HG03108 (cell line): Measurements from ENCODE around the gene MFSD12.

ENCODE experiments used
- ATAC-seq: cut with Tn5 transposase; IDR thresholded peaks from one replicate; pipeline ENCODE4 v1.9.1; 2021; ENCODE audit warnings: moderate library complexity; ENCODE audit not compliant: unreplicated experiment

Gene MFSD12

DNA sequence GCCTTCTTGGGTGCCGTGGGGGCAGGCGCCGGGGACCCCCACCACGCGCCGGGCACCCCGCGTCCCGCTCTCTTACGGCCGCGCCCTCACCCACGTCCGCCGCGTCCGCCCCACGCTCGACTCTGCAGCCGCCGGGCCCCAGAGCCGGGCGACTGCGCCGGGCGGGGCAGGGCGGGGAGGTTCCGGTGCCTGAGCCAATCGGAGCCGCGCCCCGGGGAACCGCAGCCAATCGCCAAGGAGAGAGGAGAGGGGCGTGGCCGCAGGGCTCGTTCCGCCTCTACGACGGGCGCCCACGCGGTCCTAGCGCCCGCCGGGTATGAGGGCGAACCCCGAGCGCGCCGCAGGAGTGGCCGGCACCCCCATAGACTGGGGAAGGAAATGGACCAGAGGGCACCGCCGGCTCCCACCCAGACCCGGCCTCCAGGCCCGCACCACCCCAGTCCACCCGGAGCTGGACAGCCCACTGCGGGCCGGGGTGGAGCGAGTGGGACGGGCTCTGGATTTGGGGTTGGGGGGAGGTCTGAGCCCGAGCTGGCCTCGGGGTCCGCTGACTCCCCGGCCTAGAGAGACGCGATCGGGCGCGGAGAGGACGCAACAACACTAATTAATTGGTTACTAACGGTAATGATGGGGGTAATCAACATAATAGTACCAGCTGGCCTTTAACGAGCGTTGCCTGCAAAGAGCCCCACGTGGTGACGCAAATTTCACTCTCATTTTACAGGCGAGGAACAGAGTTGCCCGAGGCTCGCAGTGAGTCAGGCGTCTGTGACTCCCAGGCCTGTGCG, at the start of gene MFSD12:
MFSD12 (minus strand) TSS at position 126 of the 788 bp plus-strand sequence. CDS start 183 bp downstream, outside the sequence.
- peak; percentile 76 for ATAC-seq

DNA sequence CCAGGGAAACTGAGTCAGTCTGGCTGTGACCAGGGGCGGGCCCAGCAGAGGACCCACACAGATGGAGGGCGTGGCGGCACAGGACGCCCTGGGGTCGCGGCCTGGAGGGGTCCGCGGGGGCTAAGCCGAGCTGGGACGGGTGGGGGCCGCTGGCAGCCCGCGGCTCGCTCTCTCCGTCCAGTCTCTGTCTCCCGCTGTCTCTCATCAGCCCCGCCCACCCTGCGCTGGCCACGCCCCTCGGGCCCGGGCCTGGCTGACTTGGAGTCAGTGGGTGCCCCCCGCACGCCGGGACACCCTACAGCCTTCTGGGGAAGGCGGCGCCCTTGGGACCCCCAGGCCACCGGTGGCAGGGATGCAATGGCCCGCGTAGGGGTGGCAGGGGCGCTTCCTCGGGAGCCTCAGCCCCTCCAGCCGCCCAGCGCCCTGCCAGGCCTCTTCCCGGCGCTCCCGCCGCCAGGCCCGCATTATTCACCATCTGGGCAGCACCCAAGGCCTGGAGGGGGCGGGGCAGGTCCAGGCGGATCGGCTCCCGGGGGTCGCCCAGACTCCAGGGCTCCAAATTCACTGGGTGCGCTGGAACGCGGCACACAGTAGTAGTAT, 49.4 kb upstream of the MFSD12 start, which contains the start of gene TBXA2R:
TBXA2R (minus strand) TSS at position 186 of the 600 bp plus-strand sequence. CDS start 6,241 bp downstream, outside the sequence.
- no peak for ATAC-seq

DNA sequence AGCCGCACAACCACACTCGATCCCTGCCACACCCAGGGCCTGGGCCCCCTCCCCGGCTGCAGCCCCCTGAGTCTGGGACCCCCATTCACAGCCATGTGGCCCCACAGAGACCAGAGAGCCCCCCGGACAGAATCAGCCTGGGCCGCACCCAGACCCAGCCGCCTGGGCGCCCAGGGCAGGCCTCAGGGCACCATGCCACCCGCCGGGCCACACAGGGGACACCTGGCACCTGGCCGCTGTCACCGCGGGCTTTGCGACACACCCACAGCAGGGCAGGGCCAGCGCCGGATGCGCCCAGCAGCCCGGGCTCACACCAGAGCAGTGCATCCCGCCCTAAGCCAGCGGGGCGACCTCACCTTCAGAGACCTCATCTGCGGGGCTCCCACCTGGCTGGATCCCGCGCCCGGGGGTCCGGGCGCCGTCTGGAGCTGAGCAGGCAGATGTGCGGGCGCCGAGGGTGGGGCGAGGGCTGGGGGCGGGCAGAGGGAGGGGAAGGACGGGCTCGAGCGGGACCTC, 48.8 kb upstream of the MFSD12 start:
- no peak for ATAC-seq

DNA sequence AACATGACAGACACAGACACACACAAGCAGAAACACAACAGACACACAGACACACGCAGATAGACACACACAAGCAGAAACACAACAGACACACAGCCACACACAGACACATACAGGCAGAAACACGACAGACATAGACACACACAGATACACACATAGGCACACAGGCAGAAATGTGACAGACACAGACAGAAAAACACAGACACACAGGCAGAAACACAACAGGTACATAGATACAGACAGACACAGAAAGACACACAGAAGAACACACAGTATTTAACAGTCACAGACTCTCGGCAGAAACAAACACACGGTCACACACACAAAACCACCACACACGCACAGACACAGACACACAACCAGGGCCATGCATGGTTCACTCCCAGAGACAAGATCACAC, 48.4 kb upstream of the MFSD12 start:
- no peak for ATAC-seq

DNA sequence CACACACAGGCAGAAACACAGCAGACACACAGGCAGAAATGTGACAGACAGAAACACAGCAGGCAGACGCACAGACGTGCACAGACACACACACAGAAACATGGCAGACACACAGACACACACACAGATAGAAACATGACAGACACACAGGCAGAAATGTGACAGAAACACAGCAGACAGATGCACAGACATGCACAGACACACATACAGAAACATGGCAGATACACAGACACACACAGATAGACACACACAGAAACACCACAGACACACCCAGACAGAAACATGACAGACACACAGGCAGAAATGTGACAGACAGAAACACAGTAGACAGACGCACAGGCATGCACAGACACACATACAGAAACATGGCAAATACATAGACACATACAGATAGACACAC, 48.0 kb upstream of the MFSD12 start:
- no peak for ATAC-seq

DNA sequence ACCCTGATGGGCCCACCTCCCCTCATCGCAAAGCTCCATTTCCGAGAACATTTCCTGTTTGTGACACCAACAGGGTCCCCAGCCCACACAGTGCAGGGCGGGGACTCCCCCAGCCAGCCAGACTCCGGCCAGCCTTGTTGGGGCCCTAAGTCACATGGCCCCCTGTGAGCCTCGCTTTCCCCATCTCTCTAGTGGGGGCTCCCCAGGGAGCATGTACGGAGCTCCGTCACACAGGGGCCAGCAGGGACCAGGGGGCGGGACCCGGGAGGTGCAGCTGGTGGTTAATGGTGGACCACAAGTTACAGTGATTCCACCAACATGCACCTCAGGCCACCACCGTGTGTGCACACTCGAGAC, 47.6 kb upstream of the MFSD12 start:
- no peak for ATAC-seq

DNA sequence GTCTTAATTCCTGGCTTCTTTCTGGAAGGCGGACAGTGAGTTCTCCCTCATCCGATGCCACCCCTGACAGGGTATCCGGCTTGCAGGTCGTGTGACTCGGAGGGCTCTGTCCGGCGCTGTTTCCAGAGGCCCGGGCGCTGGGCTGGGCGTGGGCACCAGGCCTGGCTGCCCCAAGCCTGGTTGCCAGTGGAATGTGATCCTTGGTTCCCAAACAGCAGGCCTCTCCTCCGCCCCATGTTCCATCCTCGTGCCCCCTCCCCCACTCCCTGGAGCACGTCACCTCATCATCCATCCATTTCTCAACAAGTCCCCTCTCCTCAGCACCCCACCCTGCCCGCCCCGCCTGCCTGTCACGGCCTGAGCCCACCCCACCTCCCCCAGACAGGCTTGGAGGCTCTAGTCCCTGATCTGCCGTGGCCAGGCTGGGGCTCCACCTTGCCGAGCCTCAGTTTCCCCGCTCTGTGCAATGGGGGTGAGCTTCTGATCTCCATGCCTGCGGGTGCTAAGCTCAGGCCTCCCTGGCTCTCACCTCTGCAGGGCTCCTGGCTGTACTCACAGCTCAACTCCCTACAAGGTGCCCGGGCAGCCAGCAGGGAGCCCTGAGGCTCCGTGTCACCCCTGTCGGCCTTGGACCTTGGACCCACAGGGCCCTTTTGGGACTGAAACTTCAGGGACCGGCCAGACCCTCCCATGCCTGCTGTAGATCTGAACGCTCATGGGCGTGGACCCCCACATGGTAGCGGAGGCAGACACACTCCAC, 47.0 kb upstream of the MFSD12 start:
- ATAC-seq = no peak

DNA sequence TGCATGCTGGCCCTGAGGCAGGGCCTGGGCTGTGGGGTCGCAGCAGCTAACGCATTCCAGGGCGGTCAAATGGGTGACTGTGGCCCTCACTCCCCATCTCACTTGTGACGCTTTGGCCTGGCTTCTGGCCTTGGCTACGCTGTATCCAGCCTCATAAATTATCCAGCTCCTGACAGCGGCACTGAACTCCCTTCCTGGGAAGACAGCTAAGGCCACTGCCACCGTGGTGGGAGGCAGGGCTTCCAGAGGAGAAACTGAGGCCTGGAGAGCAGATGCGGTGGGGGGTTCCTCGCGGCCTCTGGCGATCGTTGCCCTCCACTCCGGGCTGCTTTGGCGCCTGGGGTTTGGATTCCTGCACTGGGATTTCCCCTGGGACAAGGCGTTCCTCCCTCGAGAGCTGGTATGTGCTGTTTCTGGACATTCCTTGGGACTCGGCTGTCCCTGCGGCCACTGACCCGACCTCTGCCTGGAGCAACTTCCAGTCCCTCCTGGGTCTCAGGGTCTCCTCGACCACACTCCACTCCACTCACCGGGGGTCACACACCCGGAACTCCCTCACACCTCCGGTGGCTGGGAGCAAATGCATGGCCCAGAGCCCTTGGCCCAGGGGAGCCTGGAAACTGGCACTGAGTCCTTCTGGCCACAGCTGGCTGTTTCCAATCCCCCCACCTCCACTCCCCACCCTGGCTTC, 45.9 kb upstream of the MFSD12 start:
- ATAC-seq = no peak

DNA sequence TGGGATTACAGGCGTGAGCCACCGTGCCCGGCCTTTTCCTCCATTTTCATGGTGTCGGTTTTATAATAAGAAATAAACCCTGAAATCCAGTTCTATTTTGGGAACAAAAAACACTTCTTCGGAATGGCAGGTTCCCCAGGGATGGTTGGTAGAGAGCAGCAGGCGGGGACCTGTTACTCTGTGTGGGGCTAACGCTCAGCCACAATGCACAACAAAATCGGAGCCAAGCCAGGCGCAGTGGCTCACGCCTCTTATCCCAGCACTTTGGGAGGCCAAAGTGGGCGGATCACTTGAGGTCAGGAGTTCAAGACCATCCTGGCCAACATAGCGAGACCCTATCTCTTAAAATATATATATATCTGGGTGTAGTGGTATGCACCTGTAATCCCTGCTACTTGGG, 43.6 kb upstream of the MFSD12 start:
- no peak for ATAC-seq

DNA sequence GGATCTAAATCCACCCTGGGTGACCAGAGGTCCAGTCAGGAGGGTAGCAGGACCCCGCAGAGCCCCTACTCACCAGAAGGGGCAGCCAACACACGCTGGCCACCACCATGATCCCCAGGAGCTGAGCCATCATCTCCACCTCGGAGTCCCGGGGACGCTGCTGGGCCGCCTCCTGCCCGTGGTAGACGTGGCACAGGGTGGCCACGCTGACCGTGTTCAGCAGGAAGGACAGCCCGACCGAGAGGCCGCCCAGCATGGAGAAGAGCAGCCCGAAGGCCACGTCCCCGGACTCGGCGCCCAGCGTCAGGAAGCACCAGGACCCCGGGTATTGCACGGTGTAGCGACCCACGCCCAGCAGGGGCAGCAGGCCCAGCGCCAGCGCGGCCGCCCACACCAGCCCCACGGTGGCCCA, 42.4 kb upstream of the MFSD12 start:
- ATAC-seq = no peak

DNA sequence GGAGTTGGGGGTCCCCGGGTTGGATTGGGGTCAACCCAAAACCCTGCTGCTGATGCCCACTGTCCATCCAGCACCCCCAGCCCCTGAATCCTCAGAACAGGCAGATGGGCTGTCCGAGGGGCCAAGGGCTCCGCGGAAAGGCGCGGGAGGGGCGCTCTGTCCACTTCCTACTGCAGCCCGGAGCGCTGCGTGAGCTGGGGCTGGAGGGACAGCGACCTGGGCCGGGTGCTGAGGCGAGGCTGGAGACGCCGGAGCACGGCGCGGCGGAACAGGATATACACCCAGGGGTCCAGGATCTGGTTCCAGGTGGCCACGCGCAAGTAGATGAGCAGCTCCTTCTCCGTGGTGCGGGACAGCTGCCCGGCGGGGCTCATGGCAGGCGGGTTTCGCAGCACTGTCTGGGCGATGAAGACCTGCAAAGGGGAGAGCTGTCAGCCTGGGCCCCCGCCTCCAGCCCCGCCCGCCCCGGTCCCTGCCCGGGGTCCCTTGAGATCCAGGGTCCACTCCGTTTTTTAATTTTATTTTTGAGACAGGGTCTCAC, 38.2 kb upstream of the MFSD12 start:
- no peak for ATAC-seq

DNA sequence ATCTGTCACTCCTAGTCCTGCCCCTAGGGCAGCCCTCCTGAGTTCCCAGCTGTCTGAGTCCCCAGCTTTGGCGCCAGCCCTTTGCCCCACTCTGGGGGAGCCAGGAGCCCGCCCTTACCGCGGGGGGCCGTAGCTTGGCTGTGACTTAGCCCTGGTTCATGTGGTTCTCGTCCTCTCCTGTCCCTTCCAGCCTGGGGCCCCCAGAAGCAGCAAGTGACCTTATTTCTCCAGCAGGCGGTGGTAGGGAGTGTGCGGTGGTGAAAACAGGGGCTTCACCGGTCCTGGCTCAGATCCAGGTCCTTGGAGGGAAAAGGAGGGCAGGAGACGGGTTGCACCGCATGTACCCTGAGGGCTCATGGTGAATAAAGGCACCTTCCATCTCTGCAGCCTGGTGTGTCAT, 35.8 kb upstream of the MFSD12 start:
- ATAC-seq = no peak

DNA sequence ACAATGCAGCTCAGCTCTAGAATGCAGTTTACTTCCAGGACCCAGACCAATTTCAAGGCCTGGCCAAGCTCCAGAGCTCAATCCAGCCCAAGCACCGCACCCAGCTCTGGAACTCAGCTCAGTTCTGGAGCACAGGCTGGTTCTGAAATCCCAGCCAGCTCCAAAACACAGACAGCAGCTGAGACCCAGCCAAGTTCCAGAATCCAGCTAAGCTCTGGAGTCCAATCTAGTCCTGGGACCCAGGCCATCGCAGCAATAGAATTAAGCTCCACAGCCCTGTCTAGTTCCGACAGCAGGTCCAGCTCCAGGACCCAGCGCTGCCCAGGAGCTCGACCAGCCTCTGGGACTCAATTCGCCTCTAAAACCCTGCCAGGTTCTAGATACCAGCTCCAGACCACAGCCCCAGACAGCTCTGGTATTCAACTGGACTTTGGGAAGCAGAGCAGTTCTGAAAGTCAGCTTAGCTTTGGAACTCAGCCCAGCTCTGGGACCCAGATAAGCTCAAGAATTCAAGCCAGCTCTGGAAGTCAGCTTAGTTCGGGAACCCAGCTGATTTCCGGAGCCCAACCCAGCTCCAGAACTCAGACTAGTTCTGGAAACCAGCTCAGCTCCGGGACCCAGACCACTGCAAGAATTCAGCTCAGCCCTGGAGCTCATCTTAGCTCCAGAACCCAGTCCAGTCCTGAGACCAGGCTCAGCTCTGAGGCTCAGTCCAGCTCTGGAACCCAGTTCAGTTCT, 34.7 kb upstream of the MFSD12 start:
- no peak for ATAC-seq

DNA sequence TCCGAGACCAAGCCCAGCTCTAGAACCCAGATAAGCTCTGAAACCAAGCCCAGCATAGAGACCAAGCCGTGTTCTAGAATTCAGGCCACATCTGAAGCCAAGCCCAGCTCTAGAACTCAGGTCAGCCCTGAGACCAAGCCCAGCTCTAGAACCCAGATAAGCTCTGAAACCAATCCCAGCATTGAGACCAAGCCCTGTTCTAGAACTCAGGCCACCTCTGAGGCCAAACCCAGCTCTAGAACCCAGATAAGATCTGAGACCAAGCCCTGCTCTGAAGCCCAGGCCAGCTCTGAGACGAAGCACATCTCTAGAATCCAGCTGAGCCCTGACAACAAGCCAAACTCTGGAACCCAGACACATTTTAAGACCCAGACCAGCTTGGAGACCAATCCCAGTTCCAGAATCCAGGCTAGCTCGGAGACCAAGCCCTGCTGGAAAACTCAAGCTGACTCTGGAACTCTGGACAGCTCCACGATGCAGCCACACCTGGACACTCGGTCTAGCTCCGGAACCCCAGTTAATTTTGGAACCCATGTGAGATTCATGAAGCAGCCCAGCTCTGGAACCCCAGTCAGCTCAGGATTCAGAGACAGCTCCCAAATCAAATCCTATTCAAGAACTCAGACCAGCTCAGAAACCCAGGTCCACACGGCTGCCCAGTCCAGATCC, 33.7 kb upstream of the MFSD12 start:
- no peak for ATAC-seq

DNA sequence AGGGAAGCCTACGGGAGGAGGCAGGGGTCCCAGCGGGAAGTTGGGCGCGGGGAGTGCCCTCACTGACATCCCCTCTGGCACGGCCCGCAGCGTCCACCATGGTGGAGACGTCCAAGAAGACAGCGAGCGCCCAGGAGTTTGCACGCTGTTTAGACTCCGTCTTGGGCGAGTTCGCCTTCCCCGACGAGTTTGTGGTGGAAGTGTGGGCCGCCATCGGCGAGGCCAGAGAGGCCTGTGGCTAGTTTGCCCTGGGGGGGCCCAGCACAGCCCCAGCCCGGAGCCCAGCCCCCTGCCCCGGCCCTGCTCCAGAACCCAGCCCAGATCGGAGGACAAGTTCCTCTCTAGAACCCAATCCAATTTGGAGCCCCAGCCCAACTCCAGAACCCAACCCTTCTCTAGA, 32.6 kb upstream of the MFSD12 start:
- no peak for ATAC-seq

DNA sequence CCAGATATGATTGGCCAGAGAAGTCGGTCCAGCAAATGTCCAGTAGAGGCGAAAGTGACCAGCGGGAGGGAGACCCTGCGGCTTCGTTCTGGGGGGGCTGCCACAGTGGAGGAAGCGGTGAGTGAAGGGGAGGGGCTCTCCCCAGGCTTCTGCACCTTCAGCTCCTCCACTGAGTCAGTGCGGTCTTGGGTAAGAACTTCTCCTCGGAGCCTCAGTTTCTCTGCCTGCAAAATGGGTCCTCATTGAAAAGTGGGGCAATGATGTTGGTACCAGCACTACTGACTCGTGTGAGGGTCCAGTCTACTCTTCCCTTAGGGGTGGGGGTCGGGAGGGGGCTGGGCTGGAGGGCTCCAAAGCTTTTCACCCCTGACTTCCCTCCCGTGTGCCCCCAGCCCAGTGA, 32.1 kb upstream of the MFSD12 start:
- no peak for ATAC-seq

DNA sequence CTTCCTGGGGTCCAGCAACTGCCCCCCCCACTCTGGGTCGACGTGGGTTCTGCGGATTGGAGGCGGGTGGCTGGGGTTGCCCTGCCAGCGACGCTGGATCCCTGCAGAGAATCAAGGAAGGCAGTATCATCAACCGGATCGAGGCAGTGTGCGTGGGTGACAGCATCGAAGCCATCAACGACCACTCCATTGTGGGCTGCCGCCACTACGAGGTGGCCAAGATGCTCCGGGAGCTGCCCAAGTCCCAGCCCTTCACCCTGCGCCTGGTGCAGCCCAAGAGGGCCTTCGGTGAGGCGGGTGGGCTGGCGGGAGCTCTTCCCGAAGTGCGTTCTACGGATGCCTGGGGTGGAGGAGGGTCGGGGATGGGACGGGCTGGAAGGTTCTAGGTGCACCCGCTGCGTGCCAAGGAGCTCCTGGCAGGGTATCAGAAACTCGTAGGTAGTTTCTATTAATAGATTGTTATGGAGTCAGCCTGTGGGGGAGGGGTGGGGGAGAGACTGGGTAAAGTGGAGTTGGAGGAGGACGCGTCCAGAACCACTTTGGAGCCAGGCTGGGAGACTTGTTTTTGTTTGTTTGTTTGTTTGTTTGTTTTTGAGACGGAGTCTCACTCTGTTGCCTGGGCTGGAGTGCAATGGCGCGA, 29.4 kb upstream of the MFSD12 start:
- no peak for ATAC-seq

DNA sequence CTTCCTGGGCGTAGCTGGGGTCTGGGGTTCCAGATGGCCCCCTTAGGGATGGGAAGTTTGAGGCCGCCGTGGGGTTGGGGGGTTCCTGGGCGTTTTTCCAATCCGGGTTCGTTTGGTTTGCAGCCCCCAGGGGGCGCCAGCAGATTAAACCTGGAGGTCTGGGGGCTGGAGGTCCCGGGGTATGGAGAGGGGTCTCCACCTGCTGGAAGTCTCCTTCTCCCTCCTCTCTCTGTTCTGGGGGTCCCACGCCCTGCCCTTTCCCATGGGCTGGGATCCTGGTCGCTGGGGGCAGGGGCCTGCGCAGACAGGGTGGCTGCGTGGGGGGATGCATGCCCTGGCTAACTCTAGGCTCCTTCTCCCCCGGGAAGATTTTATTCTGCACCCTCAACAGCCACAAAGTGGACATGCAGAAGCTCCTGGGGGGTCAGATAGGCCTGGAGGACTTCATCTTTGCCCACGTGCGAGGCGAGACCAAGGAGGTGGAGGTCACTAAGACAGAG, 28.8 kb upstream of the MFSD12 start:
- ATAC-seq = no peak
